Loucy (cell line): ENCODE data around the gene N4BP2.

Experiments used
- H2AFZ ChIP-seq: fragments of 200-600 bp; sonication (generic); 2 replicates; pipeline ENCODE4 v1.6.0; 2016; ENCODE audit warnings: antibody characterized with exemption, mild to moderate bottlenecking, low read length, moderate library complexity
- H3F3A ChIP-seq: fragments of 200-600 bp; 2 replicates; pipeline ENCODE4 v1.6.0; 2016; ENCODE audit warnings: antibody characterized with exemption, low read depth, mild to moderate bottlenecking
- H3K27me3 ChIP-seq: fragments of 200-600 bp; sonication (generic); 2 replicates; pipeline ENCODE4 v1.6.1; 2014; ENCODE audit warnings: low read length, mild to moderate bottlenecking; ENCODE audit not compliant: insufficient read depth, poor library complexity, severe bottlenecking
- H3K36me3 ChIP-seq: fragments of 200-600 bp; sonication (generic); 2 replicates; pipeline ENCODE4 v1.6.1; 2016; ENCODE audit warnings: low read length; ENCODE audit not compliant: insufficient read depth
- H3K4me1 ChIP-seq: fragments of 200-600 bp; sonication (generic); 2 replicates; pipeline ENCODE4 v1.5.1; 2014; ENCODE audit warnings: low read length, mild to moderate bottlenecking; ENCODE audit not compliant: insufficient read depth, poor library complexity, severe bottlenecking
- H3K4me2 ChIP-seq: fragments of 200-600 bp; sonication (generic); 2 replicates; pipeline ENCODE4 v1.6.0; 2014; ENCODE audit warnings: antibody characterized with exemption, low read length, low read depth, mild to moderate bottlenecking; ENCODE audit not compliant: poor library complexity, severe bottlenecking
- H3K4me3 ChIP-seq: fragments of 200-600 bp; sonication (generic); 2 replicates; pipeline ENCODE4 v1.5.1; 2014; ENCODE audit warnings: low read length, mild to moderate bottlenecking, mixed read lengths; ENCODE audit not compliant: poor library complexity, severe bottlenecking
- H3K79me2 ChIP-seq: fragments of 200-600 bp; sonication (generic); 2 replicates; pipeline ENCODE4 v1.6.1; 2014; ENCODE audit warnings: low read length; ENCODE audit not compliant: insufficient read depth
- H3K9ac ChIP-seq: fragments of 200-600 bp; sonication (generic); 2 replicates; pipeline ENCODE4 v1.6.0; 2014; ENCODE audit warnings: mild to moderate bottlenecking, low read depth, low read length, moderate library complexity; ENCODE audit not compliant: poor library complexity, severe bottlenecking
- H3K9me2 ChIP-seq: fragments of 200-600 bp; sonication (generic); replicated peaks from 2 replicates; pipeline ENCODE4 v1.6.1; 2016; ENCODE audit warnings: low read depth, low read length, mixed read lengths
- H3K9me3 ChIP-seq: fragments of 200-600 bp; sonication (generic); 2 replicates; pipeline ENCODE4 v1.6.1; 2014; ENCODE audit warnings: mild to moderate bottlenecking, antibody characterized with exemption, low read length, low read depth; ENCODE audit not compliant: insufficient read depth
- H4K20me1 ChIP-seq: fragments of 200-600 bp; sonication (generic); 2 replicates; pipeline ENCODE4 v1.6.0; 2014; ENCODE audit warnings: antibody characterized with exemption, low read length, mild to moderate bottlenecking; ENCODE audit not compliant: insufficient read depth, poor library complexity, severe bottlenecking
- EZH2phosphoT487 ChIP-seq: fragments of 200-600 bp; IDR thresholded peaks from 2 replicates; pipeline ENCODE4 v1.6.1; 2018; ENCODE audit warnings: antibody characterized with exemption, mild to moderate bottlenecking, moderate library complexity, borderline replicate concordance
- TF ChIP-seq, protein P1 (sequence below): fragments of 200-600 bp; sonication (generic); conservative IDR thresholded peaks from 2 replicates; pipeline ENCODE4 v1.5.1; 2014; ENCODE audit warnings: mild to moderate bottlenecking, antibody characterized with exemption, low read length

The N4BP2 gene

DNA sequence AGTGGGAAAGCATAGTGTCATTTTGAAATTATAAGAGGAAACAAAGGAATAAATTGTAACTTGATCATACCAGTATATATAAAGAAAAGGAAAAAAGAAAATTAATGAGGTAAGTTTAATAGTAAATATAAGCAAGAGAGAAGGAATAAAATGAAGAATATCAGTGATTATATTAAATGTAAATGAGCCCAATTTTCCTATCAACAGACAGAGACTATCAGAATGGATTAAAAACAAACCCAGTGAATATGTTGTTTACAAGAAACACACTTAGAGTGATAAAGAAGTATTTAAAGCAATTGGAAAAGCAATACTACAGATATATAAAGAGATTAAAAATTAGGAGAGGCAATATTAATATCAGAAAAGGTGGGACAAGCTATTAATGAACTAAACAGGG is 111.4 kb downstream of the N4BP2 start:
- no peak overlapping the region for H3K9ac ChIP-seq
- H2AFZ ChIP-seq, result no peak overlapping the region
- TF ChIP-seq, protein P1, sequence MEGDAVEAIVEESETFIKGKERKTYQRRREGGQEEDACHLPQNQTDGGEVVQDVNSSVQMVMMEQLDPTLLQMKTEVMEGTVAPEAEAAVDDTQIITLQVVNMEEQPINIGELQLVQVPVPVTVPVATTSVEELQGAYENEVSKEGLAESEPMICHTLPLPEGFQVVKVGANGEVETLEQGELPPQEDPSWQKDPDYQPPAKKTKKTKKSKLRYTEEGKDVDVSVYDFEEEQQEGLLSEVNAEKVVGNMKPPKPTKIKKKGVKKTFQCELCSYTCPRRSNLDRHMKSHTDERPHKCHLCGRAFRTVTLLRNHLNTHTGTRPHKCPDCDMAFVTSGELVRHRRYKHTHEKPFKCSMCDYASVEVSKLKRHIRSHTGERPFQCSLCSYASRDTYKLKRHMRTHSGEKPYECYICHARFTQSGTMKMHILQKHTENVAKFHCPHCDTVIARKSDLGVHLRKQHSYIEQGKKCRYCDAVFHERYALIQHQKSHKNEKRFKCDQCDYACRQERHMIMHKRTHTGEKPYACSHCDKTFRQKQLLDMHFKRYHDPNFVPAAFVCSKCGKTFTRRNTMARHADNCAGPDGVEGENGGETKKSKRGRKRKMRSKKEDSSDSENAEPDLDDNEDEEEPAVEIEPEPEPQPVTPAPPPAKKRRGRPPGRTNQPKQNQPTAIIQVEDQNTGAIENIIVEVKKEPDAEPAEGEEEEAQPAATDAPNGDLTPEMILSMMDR, result no peak

DNA sequence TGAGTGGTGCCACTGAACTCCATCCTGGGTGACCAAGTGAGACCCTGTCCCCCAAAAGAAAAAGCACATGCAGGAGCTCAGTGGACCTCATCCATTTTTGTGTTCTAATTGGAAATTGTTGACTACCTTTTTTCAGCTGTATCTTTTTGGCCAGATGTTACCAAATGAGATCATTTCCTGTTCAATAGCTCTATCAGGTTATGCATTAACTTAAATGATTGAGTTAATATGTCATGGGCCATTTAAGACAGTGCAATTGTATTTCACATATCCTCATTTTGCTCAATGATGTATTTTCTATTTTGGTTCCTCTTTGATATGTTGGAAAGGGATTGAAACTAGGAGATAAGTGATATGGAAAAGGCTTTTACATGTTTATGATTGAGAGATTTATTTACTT is 113.9 kb downstream of the N4BP2 start:
- Histone ChIP-seq H3K9ac (no peak overlapping the region), H3K4me2 (no peak overlapping the region), H3K27me3 (no peaks in the 10 kb centered on the region), H3K9me2 (no peaks in the 10 kb centered on the region), H3K9me3 (0 out of 2 replicates have a peak, but pooled peaks cover 3% of the 10 kb centered on the region), H3F3A (no peaks in the 10 kb centered on the region), H4K20me1 (no peaks in the 10 kb centered on the region), H3K4me1 (no peaks in the 10 kb centered on the region), H3K4me3 (no peak overlapping the region), H3K79me2 (no peaks in the 10 kb centered on the region), H3K36me3 (no peaks in the 10 kb centered on the region), H2AFZ (no peak overlapping the region)
- TF ChIP-seq, protein P1, result no peak
- TF ChIP-seq EZH2phosphoT487, result no peak

More for the DNA sequence above, 111.4 kb downstream of the N4BP2 start:
- Histone ChIP-seq H3K36me3 (no peaks in the 10 kb centered on the region), H3K27me3 (no peaks in the 10 kb centered on the region), H3K4me1 (no peaks in the 10 kb centered on the region), H3K9me2 (no peaks in the 10 kb centered on the region), H4K20me1 (no peaks in the 10 kb centered on the region), H3K4me3 (no peak overlapping the region), H3K4me2 (no peak overlapping the region), H3K9me3 (0 out of 2 replicates have a peak, but pooled peaks cover 3% of the 10 kb centered on the region), H3F3A (no peaks in the 10 kb centered on the region), H3K79me2 (no peaks in the 10 kb centered on the region)

DNA sequence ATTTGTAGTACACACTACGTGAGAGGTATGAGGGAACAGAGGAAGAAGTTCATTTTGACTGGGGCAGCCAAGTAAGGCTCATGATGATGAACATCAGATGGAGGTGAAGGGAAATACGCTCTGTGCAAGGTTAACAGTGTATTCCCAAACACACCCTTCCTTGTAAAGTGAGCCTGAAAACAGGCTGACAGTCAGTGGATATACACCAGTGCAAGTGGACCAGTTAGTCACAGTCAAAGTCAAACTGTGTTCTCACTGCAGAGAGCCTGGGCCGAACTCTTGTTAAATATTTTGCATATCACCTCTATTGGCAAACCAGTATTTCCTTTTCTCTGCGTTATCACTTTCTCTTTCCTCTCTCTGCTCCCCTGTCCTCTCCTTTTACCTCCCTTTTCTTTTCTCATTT is 116.8 kb downstream of the N4BP2 start:
- H3K9me2 ChIP-seq, result no peaks in the 10 kb centered on the region
- H3K4me3 ChIP-seq, result no peak overlapping the region
- H3K4me1 ChIP-seq, result no peaks in the 10 kb centered on the region
- no peaks in the 10 kb centered on the region for H3K36me3 ChIP-seq
- H4K20me1 ChIP-seq, result no peaks in the 10 kb centered on the region
- H3K9me3 ChIP-seq, result no peaks in the 10 kb centered on the region
- H3K27me3 ChIP-seq, result no peaks in the 10 kb centered on the region
- no peak overlapping the region for H2AFZ ChIP-seq
- H3K9ac ChIP-seq, result no peak overlapping the region
- TF ChIP-seq, protein P1, result no peak
- no peak for TF ChIP-seq EZH2phosphoT487
- H3K79me2 ChIP-seq, result no peaks in the 10 kb centered on the region
- no peak overlapping the region for H3K4me2 ChIP-seq
- H3F3A ChIP-seq, result no peaks in the 10 kb centered on the region
